Karpas-422 (cell line): Measurements from ENCODE around the gene RHBG. TPM values are rescaled to one million over a fixed set of nuclear protein-coding genes. Genes with fewer than 3 reads are reported as not detected.

Source experiments
- DNase-seq: peaks from one replicate; pipeline ENCODE4 v3.0.0-alpha.2; 2015
- H2AFZ ChIP-seq: fragments of 200-600 bp; sonication (generic); 2 replicates; pipeline ENCODE4 v1.6.1; 2014; ENCODE audit warnings: antibody characterized with exemption, low read length, mixed read lengths
- H3K27ac ChIP-seq: fragments of 200-600 bp; sonication (generic); 2 replicates; pipeline ENCODE4 v1.5.1; 2014; ENCODE audit warnings: mild to moderate bottlenecking, low read length, moderate library complexity
- H3K27me3 ChIP-seq: fragments of 200-600 bp; sonication (generic); 2 replicates; pipeline ENCODE4 v1.6.1; 2014; ENCODE audit warnings: low read length, mixed read lengths
- H3K36me3 ChIP-seq: fragments of 200-600 bp; sonication (generic); 2 replicates; pipeline ENCODE4 v1.6.1; 2014; ENCODE audit warnings: low read length, mixed read lengths; ENCODE audit not compliant: insufficient read depth
- H3K4me1 ChIP-seq: fragments of 200-600 bp; sonication (generic); 2 replicates; pipeline ENCODE4 v1.6.1; 2014; ENCODE audit warnings: mild to moderate bottlenecking, low read length, mixed read lengths
- H3K4me2 ChIP-seq: fragments of 200-600 bp; sonication (generic); 2 replicates; pipeline ENCODE4 v1.6.1; 2014; ENCODE audit warnings: low read length, low read depth, mild to moderate bottlenecking; ENCODE audit not compliant: poor library complexity, severe bottlenecking
- H3K4me3 ChIP-seq: fragments of 200-600 bp; sonication (generic); 2 replicates; pipeline ENCODE4 v1.5.1; 2014; ENCODE audit warnings: mild to moderate bottlenecking, antibody characterized with exemption, low read length, mixed read lengths
- H3K79me2 ChIP-seq: fragments of 200-600 bp; sonication (generic); 2 replicates; pipeline ENCODE4 v1.6.1; 2014; ENCODE audit warnings: mild to moderate bottlenecking, low read length, mixed read lengths
- H3K9ac ChIP-seq: fragments of 200-600 bp; sonication (generic); 2 replicates; pipeline ENCODE4 v1.6.0; 2014; ENCODE audit warnings: low read length
- H3K9me2 ChIP-seq: fragments of 200-600 bp; sonication (generic), shearing (Covaris generic); replicated peaks from 2 replicates; pipeline ENCODE4 v1.6.0; 2014; ENCODE audit warnings: mild to moderate bottlenecking, low read length, moderate library complexity; ENCODE audit not compliant: insufficient read depth
- H3K9me3 ChIP-seq: fragments of 300-700, 200-600 bp; sonication (generic); 2 replicates; pipeline ENCODE4 v1.6.1; 2014; ENCODE audit warnings: low read length, mixed read lengths
- H4K20me1 ChIP-seq: fragments of 200-600 bp; sonication (generic); 2 replicates; pipeline ENCODE4 v1.6.1; 2014; ENCODE audit warnings: mild to moderate bottlenecking, antibody characterized with exemption, low read length, low read depth; ENCODE audit not compliant: insufficient read depth
- total RNA-seq: library from RNA; depleted of rRNA; stranded (reverse); fragments of >200 nt; shearing (Covaris generic); gene quantifications from 2 replicates; pipeline ENCODE4 v1.2.3, GENCODE V29; 2014; ENCODE audit warnings: low replicate concordance

RHBG gene
- total RNA-seq, 1 experiment from 2014 or later: not detected

DNA sequence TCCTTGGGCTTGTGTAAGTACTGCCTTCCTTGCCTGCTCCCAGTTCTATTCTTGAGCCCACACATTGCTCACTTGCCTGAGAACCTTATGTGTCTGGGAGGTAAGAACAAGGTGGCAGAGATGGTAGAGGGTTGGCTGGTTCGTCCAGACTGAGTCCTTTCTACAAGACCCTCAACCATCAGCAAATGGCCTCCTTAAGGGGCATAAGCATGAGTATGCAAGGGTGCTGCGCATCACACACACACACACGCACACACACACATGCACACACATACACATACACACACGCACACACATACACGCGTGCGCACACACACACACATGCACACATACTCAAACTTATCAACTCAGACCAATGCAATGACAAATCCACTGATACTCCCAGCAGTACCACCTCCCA lies 56.9 kb downstream of the RHBG start:
- DNase-seq: no peak
- Histone ChIP-seq H3K4me2 (no peak overlapping the region), H3K4me1 (peaks cover 15% of the 10 kb centered on the region), H2AFZ (no peak overlapping the region), H3K27me3 (no peaks in the 10 kb centered on the region), H3K79me2 (no peaks in the 10 kb centered on the region), H3K9me2 (no peaks in the 10 kb centered on the region), H3K9ac (no peak overlapping the region), H3K9me3 (no peaks in the 10 kb centered on the region), H3K27ac (no peak overlapping the region), H3K4me3 (no peak overlapping the region), H3K36me3 (no peaks in the 10 kb centered on the region), H4K20me1 (0 out of 2 replicates have a peak, but pooled peaks cover 3% of the 10 kb centered on the region)

DNA sequence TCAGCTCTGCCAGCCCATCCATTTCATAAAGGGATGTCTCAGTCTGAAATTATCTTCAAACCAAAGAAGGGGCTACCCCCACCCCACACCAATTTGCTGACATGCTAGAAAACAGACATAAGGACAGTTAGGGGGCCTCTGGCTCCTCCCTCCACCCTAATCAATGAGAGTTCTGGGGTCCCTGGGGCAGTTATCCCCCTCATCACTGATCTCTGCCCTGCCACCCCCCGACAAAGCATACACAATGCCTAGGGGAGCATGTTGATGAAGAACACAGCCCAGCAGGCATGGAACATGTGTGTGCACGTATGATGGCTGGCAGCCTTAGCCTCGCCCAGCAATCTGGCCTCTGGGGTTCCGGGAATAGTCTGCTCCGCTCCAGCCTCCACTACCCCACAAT lies 58.9 kb downstream of the RHBG start:
- peaks cover 26% of the 10 kb centered on the region for H3K4me1 ChIP-seq
- H3K9me2 ChIP-seq: no peaks in the 10 kb centered on the region
- H2AFZ ChIP-seq: no peak overlapping the region
- no peaks in the 10 kb centered on the region for H3K36me3 ChIP-seq
- no peaks in the 10 kb centered on the region for H3K79me2 ChIP-seq
- 0 out of 2 replicates have a peak, but pooled peaks cover 3% of the 10 kb centered on the region for H4K20me1 ChIP-seq
- no peaks in the 10 kb centered on the region for H3K27me3 ChIP-seq
- no peak for DNase-seq
- H3K4me3 ChIP-seq: no peak overlapping the region
- no peak overlapping the region for H3K27ac ChIP-seq
- no peaks in the 10 kb centered on the region for H3K9me3 ChIP-seq
- H3K9ac ChIP-seq: no peak overlapping the region
- no peak overlapping the region for H3K4me2 ChIP-seq

DNA sequence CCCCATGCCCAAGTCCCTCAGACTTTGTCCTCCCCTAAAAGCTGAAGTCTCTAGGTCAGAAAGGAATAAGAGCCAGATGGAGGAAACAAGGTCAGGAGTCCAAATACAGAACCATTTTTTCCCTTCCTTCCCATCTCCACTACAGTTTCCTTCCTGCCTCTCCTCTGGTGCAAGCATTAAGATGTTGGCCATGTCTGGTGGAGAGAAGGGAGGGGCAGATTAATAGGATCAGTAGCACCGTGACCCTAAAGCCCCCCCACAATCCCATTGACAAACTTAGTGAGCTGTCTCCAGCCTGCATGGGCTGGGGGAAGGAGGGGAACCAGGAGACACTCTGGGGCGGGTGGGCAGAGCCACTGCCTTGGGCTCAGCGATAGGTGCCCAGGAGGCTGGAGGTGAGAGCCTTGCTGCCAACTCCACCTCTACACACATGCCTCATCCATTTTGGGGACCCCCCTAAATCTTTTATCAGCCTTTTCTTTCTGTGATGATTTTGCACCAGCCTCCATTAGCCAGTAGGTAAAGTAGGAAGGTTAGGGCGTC lies 59.8 kb downstream of the RHBG start:
- peaks cover 32% of the 10 kb centered on the region for H3K4me1 ChIP-seq
- H3K4me3 ChIP-seq: no peak overlapping the region
- no peak for DNase-seq
- H4K20me1 ChIP-seq: 0 out of 2 replicates have a peak, but pooled peaks cover 3% of the 10 kb centered on the region
- no peaks in the 10 kb centered on the region for H3K9me2 ChIP-seq
- H3K36me3 ChIP-seq: no peaks in the 10 kb centered on the region
- H3K27me3 ChIP-seq: no peaks in the 10 kb centered on the region
- no peak overlapping the region for H3K9ac ChIP-seq
- no peaks in the 10 kb centered on the region for H3K9me3 ChIP-seq
- H3K79me2 ChIP-seq: no peaks in the 10 kb centered on the region
- no peak overlapping the region for H2AFZ ChIP-seq
- H3K27ac ChIP-seq: no peak overlapping the region
- H3K4me2 ChIP-seq: no peak overlapping the region

DNA sequence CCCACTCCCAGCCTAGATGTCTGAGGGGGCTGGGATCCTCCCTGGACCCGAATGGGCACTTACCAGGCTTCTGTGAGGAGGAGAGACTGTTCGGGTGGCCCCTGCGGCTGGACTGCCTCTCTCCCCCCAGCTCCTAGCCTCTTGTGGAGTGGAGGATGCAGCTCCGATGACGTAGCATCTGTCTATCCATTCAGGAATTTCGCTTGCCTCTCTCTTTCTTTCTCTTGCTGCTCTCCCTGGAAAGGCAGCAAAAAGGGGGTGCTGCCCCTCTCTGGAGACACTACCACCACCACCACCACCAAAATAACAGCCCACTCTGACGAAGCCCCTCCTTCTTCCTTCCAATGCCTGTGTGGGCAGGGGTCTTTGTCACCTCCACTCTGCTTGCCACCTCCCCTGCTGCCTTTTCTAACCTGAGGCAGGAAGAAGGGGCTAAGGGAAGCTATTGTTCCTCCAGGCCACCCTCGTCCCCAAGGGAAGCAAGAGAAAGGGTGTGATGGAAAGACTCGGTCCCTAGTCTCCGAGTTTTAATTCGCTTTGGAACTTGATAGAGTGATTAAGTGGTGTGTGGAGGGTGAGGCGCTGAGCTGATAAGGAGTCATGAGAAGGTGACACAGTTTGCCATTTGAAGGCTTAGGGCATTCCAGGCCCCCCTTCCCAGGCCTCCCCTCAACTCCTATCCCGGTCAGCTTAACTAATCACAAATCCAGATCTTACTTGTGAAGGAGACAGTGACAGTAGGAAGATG lies 60.5 kb downstream of the RHBG start:
- Histone ChIP-seq H3K9ac (no peak overlapping the region), H3K9me2 (no peaks in the 10 kb centered on the region), H3K4me2 (no peak overlapping the region), H3K27ac (no peak overlapping the region), H3K79me2 (no peaks in the 10 kb centered on the region), H4K20me1 (0 out of 2 replicates have a peak, but pooled peaks cover 3% of the 10 kb centered on the region), H3K36me3 (no peaks in the 10 kb centered on the region), H3K9me3 (no peaks in the 10 kb centered on the region), H3K4me1 (peaks cover 32% of the 10 kb centered on the region), H3K4me3 (no peak overlapping the region), H3K27me3 (no peaks in the 10 kb centered on the region), H2AFZ (no peak overlapping the region)
- DNase-seq: no peak

DNA sequence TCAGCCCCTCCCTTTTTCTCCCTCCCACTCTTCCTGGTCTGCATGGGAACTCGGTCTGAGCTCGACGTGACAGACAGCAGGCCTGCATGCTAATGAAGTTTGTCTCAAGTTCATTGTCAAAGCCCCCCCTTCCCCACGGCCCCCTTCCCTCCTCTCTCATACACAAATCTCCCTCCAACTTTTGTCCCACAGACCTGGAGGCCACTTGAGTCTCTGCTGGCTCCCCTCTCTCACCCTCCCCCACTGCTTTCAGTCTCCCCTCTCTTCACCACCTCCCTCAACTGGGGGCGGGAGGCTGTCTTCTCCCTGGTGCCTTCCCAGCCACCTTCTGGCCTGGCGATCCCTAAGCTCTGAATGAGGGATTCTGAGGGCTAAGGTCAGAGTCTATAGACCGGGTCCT lies 61.3 kb downstream of the RHBG start:
- H3K4me3 ChIP-seq: no peak overlapping the region
- H3K9me3 ChIP-seq: no peaks in the 10 kb centered on the region
- H3K9ac ChIP-seq: no peak overlapping the region
- H3K27me3 ChIP-seq: no peaks in the 10 kb centered on the region
- no peak overlapping the region for H2AFZ ChIP-seq
- H3K36me3 ChIP-seq: no peaks in the 10 kb centered on the region
- no peak for DNase-seq
- H3K27ac ChIP-seq: no peak overlapping the region
- 0 out of 2 replicates have a peak, but pooled peaks cover 3% of the 10 kb centered on the region for H4K20me1 ChIP-seq
- H3K4me2 ChIP-seq: no peak overlapping the region
- H3K79me2 ChIP-seq: no peaks in the 10 kb centered on the region
- no peaks in the 10 kb centered on the region for H3K9me2 ChIP-seq
- peaks cover 32% of the 10 kb centered on the region for H3K4me1 ChIP-seq

DNA sequence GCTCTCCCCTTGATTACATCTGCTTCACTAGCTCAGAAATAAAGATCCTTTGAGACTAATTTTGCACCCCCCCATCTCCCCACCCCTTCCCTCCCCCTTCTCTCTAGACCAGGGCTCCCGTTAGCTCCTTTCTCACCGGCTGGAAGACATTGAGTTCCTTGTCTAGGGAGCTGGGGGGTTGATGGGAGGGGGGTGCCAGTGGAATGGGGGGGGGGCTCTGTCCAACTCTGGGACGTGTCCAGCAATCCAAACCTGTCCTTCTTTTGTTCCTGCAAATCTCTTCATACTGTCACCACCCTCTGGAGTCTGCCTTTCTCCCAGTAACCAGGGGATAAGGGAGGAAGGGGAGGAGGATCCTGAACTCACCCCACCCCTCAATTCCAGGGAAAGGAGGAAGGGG lies 61.9 kb downstream of the RHBG start:
- no peaks in the 10 kb centered on the region for H3K27me3 ChIP-seq

DNA sequence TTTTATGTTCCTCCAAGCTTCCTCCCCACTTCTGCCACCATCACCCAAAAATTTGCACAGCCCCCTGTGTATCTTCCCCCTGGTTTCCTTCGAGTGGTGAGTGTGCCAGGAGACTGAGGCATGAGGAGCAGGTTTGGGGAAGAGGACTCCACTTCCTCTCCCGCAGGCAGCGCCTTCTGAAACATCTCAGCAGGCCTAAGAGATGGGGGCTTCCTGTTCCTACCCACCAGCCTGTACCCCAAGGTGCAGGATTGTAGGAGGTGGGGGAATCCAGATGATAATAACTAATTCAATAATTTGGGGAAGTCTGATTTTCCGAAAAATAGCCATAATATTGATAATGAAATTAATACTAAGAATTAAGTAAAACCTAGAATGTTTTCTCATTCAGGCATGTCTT lies 62.4 kb downstream of the RHBG start:
- H3K4me1 ChIP-seq: peaks cover 32% of the 10 kb centered on the region
- no peaks in the 10 kb centered on the region for H3K36me3 ChIP-seq
- H3K9me3 ChIP-seq: no peaks in the 10 kb centered on the region
- DNase-seq: no peak
- 0 out of 2 replicates have a peak overlapping the region, but pooled peaks have one; percentile 16 for H3K9ac ChIP-seq
- H3K4me3 ChIP-seq: peak overlapping the region; percentile 38; the same call in 1 of the 2 replicates
- H2AFZ ChIP-seq: no peak overlapping the region
- no peaks in the 10 kb centered on the region for H3K27me3 ChIP-seq
- H4K20me1 ChIP-seq: 0 out of 2 replicates have a peak, but pooled peaks cover 3% of the 10 kb centered on the region
- no peak overlapping the region for H3K27ac ChIP-seq
- peak overlapping the region; percentile 64 for H3K4me2 ChIP-seq
- no peaks in the 10 kb centered on the region for H3K79me2 ChIP-seq
- no peaks in the 10 kb centered on the region for H3K9me2 ChIP-seq

More for the DNA sequence above, 61.9 kb downstream of the RHBG start:
- H3K27ac ChIP-seq: no peak overlapping the region
- no peak for DNase-seq
- no peak overlapping the region for H3K4me2 ChIP-seq
- no peaks in the 10 kb centered on the region for H3K9me2 ChIP-seq
- no peak overlapping the region for H2AFZ ChIP-seq
- no peaks in the 10 kb centered on the region for H3K9me3 ChIP-seq
- H4K20me1 ChIP-seq: 0 out of 2 replicates have a peak, but pooled peaks cover 3% of the 10 kb centered on the region
- no peak overlapping the region for H3K4me3 ChIP-seq
- no peaks in the 10 kb centered on the region for H3K79me2 ChIP-seq
- no peaks in the 10 kb centered on the region for H3K36me3 ChIP-seq
- no peak overlapping the region for H3K9ac ChIP-seq
- H3K4me1 ChIP-seq: peaks cover 32% of the 10 kb centered on the region
